Panc1 (cell line): ENCODE data around the gene SLC43A1. TPM values are rescaled to one million over a fixed set of nuclear protein-coding genes. Genes with fewer than 3 reads are reported as not detected.

Experiments
- ATAC-seq: fragments of 200-7000 bp; cut with Tn5 transposase; 2 replicates; pipeline ENCODE4 v1.9.1; 2020; ENCODE audit warnings: mild to moderate bottlenecking, moderate library complexity
- BruUV-seq: library from RNA; stranded (reverse); fragments of 400-500 nt; replicated peaks from 2 replicates; lab custom pipeline; 2021; lab: Mats Ljungman, UMichigan
- CTCF ChIA-PET: fragments of 300-600 bp; sonication (Branson Sonifier 250); formaldehyde crosslinking; loops from one replicate; lab custom pipeline; 2022; ENCODE audit warnings: antibody characterized with exemption; lab: Charles Lee
- POLR2A ChIA-PET: fragments of 300-600 bp; sonication (Branson Sonifier 250); formaldehyde crosslinking; loops from one replicate; lab custom pipeline; 2022; ENCODE audit warnings: antibody characterized with exemption; lab: Charles Lee
- DNase-seq: peaks from one replicate; pipeline ENCODE4 v3.0.0-alpha.2; 2010; ENCODE audit warnings: low read depth, low spot score
- H3K27ac ChIP-seq: 2 replicates; pipeline ENCODE4 v1.5.1; 2011; ENCODE audit warnings: mild to moderate bottlenecking, low read length, inconsistent platforms
- H3K27me3 ChIP-seq: fragments of 200-500 bp; sonication (Bioruptor generic); 2 replicates; pipeline ENCODE4 v1.6.0; 2014; ENCODE audit warnings: low read length, inconsistent platforms; ENCODE audit not compliant: control insufficient read depth, insufficient read depth
- H3K36me3 ChIP-seq: fragments of 200-500 bp; sonication (Bioruptor generic); 2 replicates; pipeline ENCODE4 v1.5.1; 2014; ENCODE audit warnings: inconsistent platforms, mild to moderate bottlenecking, low read length, moderate library complexity; ENCODE audit not compliant: control insufficient read depth, insufficient read depth
- H3K4me1 ChIP-seq: 2 replicates; pipeline ENCODE4 v1.5.1; 2011; ENCODE audit warnings: inconsistent platforms, mild to moderate bottlenecking, low read length, moderate library complexity; ENCODE audit not compliant: control insufficient read depth, insufficient read depth
- H3K4me3 ChIP-seq, 2 experiments: 2 replicates each; pipeline ENCODE4 v1.5.1; 2011 to 2012; ENCODE audit warnings: low read depth in 2 of 2, low read length in 2 of 2, mild to moderate bottlenecking in 2 of 2, inconsistent platforms in 1 of 2, moderate library complexity in 1 of 2
- H3K9me3 ChIP-seq: fragments of 200-500 bp; sonication (Bioruptor generic); 2 replicates; pipeline ENCODE4 v1.5.1; 2014; ENCODE audit warnings: low read depth, mild to moderate bottlenecking, inconsistent platforms, low read length, moderate library complexity; ENCODE audit not compliant: control insufficient read depth, insufficient read depth
- POLR2AphosphoS5 ChIP-seq: IDR thresholded peaks from 2 replicates; pipeline ENCODE4 v1.6.1; 2012; ENCODE audit warnings: mild to moderate bottlenecking, low read depth, low read length, moderate library complexity
- SIN3A ChIP-seq: IDR thresholded peaks from 2 replicates; pipeline ENCODE4 v1.6.1; 2012; ENCODE audit warnings: low read depth, mild to moderate bottlenecking, low read length, moderate library complexity, borderline replicate concordance; ENCODE audit not compliant: insufficient read depth
- TCF7L2 ChIP-seq: IDR thresholded peaks from 2 replicates; pipeline ENCODE4 v1.6.1; 2011; ENCODE audit warnings: mild to moderate bottlenecking, low read depth, low read length, inconsistent platforms
- in situ Hi-C: cut with HindIII; loops from 2 replicates; pipeline ENCODE4 v1.10.0; 2016; ENCODE audit warnings: low sequenced_read_pairs, low pct_unique_long_range_greater_than_20kb
- intact Hi-C: fragments of 100-400 bp; cut with micrococcal nuclease; formaldehyde crosslinking; loops from one replicate; pipeline ENCODE4 v1.10.0; 2022; ENCODE audit not compliant: unreplicated experiment
- total RNA-seq: library from RNA; stranded (reverse); gene quantifications from one replicate; pipeline ENCODE4 v1.2.1, GENCODE V29; 2021; ENCODE audit not compliant: unreplicated experiment
- TF ChIP-seq, protein P1 (sequence below): fragments of 450-650 bp; IDR thresholded peaks from 2 replicates; pipeline ENCODE4 v1.5.1; 2017; ENCODE audit warnings: mild to moderate bottlenecking
- TF ChIP-seq, protein P2 (sequence below), 2 experiments: IDR thresholded peaks; 2 replicates each; pipeline ENCODE4 v1.6.1; 2011 to 2012; ENCODE audit warnings: low read depth in 2 of 2, control low read depth in 1 of 2, low read length in 1 of 2, mild to moderate bottlenecking in 1 of 2, moderate library complexity in 1 of 2; ENCODE audit not compliant: insufficient read depth in 1 of 2

Gene SLC43A1
- total RNA-seq, 1 experiment from 2014 or later = 2.0 TPM

DNA sequence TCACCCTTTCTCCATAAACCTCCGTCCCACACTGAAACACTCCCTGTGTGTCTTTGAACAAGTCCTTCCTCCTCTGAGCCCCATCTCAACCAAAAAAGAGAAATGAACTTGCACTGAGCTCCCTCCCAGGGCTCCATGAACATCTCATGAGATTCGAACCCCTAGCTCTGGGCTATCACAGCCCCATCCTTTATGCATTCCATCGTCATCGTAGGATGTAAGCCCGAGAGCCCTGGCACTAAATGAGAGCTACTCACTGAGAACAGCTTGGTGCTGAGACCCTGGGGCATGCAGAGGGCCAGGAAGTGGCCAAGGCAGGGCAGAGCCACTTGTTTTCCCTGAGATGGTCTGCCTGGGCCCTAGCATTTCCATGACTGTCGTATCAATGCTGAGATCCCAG, 75.7 kb downstream of the SLC43A1 start:
- Histone ChIP-seq H3K4me3 (no peak overlapping the region), H3K27me3 (no peaks in the 10 kb centered on the region), H3K36me3 (no peaks in the 10 kb centered on the region), H3K9me3 (no peaks in the 10 kb centered on the region), H3K27ac (no peak overlapping the region), H3K4me1 (no peaks in the 10 kb centered on the region)
- POLR2A ChIA-PET = no interaction called here
- DNase-seq = no peak
- in situ Hi-C loops (no loop called here), intact Hi-C loops (no loop called here)
- CTCF ChIA-PET = no interaction called here
- TF ChIP-seq, protein P1, sequence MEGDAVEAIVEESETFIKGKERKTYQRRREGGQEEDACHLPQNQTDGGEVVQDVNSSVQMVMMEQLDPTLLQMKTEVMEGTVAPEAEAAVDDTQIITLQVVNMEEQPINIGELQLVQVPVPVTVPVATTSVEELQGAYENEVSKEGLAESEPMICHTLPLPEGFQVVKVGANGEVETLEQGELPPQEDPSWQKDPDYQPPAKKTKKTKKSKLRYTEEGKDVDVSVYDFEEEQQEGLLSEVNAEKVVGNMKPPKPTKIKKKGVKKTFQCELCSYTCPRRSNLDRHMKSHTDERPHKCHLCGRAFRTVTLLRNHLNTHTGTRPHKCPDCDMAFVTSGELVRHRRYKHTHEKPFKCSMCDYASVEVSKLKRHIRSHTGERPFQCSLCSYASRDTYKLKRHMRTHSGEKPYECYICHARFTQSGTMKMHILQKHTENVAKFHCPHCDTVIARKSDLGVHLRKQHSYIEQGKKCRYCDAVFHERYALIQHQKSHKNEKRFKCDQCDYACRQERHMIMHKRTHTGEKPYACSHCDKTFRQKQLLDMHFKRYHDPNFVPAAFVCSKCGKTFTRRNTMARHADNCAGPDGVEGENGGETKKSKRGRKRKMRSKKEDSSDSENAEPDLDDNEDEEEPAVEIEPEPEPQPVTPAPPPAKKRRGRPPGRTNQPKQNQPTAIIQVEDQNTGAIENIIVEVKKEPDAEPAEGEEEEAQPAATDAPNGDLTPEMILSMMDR = no peak
- TF ChIP-seq, protein P2, sequence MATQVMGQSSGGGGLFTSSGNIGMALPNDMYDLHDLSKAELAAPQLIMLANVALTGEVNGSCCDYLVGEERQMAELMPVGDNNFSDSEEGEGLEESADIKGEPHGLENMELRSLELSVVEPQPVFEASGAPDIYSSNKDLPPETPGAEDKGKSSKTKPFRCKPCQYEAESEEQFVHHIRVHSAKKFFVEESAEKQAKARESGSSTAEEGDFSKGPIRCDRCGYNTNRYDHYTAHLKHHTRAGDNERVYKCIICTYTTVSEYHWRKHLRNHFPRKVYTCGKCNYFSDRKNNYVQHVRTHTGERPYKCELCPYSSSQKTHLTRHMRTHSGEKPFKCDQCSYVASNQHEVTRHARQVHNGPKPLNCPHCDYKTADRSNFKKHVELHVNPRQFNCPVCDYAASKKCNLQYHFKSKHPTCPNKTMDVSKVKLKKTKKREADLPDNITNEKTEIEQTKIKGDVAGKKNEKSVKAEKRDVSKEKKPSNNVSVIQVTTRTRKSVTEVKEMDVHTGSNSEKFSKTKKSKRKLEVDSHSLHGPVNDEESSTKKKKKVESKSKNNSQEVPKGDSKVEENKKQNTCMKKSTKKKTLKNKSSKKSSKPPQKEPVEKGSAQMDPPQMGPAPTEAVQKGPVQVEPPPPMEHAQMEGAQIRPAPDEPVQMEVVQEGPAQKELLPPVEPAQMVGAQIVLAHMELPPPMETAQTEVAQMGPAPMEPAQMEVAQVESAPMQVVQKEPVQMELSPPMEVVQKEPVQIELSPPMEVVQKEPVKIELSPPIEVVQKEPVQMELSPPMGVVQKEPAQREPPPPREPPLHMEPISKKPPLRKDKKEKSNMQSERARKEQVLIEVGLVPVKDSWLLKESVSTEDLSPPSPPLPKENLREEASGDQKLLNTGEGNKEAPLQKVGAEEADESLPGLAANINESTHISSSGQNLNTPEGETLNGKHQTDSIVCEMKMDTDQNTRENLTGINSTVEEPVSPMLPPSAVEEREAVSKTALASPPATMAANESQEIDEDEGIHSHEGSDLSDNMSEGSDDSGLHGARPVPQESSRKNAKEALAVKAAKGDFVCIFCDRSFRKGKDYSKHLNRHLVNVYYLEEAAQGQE (IDR thresholded peaks at IDR 0.05; ENCODE audit: insufficient read depth in 1 of 2, low read depth in 2 of 2, low read length in 1 of 2) = no peak
- no peak for TF ChIP-seq SIN3A
- no peak for TF ChIP-seq TCF7L2
- no peak for TF ChIP-seq POLR2AphosphoS5
- ATAC-seq = no peak
- no TSS peak for BruUV-seq

DNA sequence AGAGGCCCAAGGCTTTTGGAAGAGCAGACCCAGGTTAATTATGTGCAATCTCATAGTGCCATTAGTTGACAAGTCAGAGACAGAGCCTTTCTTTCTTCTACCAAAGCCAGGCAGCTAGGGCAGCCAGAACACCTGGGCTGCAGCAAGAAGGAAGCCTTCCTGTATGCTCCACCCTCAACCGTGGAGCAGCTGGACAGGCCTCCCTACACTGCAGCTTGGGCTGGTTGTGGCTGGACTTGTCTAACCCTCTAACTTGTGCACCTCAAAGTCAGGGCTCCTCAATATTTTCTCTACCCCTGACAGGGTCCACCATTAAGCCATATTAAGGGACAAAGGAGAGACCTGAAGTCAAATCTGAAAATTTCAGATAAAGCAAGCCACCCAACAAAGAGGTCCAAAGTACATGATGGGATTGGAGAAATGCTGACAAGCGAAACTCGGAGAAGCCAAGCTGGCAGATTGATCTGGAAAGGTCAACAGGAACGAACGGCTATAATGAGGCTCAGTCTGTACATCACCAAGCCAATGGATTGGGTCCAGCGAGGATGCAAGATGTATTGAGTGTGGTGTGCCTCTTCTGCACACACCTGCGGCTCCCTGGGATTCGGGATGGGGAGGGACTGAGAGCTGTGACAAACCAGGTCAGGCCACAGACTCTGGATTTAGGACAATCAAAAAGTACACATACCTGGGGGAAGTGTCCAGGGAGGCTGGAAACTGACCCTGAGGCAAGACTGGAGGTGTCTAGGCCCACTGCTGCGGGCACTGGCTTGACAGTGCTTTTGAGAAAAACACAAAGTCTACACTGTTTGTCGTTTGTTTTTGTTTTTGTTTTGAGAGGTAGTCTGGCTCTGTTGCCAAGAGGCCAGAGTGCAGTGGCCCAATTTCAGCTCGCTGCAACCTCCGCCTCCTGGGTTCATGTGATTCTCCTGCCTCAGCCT, 76.9 kb downstream of the SLC43A1 start:
- no TSS peak for BruUV-seq
- in situ Hi-C loops = no loop called here

More for the DNA sequence above, 76.9 kb downstream of the SLC43A1 start:
- H3K4me3 ChIP-seq = no peak overlapping the region
- intact Hi-C loops = no loop called here
- no peaks in the 10 kb centered on the region for H3K4me1 ChIP-seq
- CTCF ChIA-PET = no interaction called here
- H3K9me3 ChIP-seq = no peaks in the 10 kb centered on the region
- TF ChIP-seq, protein P2 (IDR thresholded peaks at IDR 0.05; ENCODE audit: insufficient read depth in 1 of 2, low read depth in 2 of 2, low read length in 1 of 2) = no peak
- TF ChIP-seq, protein P1 = no peak
- TF ChIP-seq POLR2AphosphoS5 (no peak), TCF7L2 (no peak), SIN3A (no peak)
- no peak for ATAC-seq
- no peaks in the 10 kb centered on the region for H3K36me3 ChIP-seq
- POLR2A ChIA-PET = no interaction called here
- no peak overlapping the region for H3K27ac ChIP-seq
- no peak for DNase-seq
- no peaks in the 10 kb centered on the region for H3K27me3 ChIP-seq
